ENCODE results near the gene PPP3CA.
A peak's percentile ranks its signal among the peaks of the same experiment; 100 is the strongest.

PPP3CA gene

DNA sequence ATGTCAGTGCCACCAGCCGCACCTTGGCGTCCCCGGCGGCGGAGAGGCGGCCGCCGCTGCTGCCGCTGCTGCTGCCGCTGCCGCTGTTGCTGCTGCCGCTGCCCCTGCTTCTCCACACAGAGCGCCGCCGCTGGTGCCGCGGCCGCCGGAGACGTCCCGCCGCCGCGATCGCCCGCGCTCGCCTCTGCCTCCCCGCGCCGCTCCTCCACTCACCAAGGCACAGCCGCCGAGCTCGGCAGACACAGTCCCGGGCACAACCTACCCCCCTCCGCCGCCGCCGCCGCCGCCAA lies at the start of gene PPP3CA:
Gene PPP3CA, minus strand, starts transcription at position 260 of the 290 bp plus-strand sequence.
- DNase-seq, result no peak

DNA sequence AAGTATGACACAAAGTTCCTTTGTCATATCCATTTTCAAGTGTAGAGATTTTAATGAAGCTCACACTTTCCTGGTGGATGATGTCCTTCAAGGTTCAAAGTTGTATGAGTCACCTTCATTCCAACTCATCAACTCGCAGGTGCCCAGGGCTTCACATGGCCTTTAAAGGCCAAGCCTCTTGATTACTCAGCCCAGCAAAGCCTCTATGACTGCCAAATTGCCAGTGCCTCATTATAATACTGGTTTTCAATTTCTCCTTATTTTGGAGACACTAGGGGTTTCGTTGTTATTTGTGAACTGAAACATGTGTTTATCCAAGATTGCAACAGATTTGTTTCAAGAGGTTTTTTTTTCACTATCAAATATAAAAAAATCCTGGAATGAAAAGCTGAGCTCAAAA lies 45.9 kb upstream of the PPP3CA start:
- DNase-seq, result no peak

DNA sequence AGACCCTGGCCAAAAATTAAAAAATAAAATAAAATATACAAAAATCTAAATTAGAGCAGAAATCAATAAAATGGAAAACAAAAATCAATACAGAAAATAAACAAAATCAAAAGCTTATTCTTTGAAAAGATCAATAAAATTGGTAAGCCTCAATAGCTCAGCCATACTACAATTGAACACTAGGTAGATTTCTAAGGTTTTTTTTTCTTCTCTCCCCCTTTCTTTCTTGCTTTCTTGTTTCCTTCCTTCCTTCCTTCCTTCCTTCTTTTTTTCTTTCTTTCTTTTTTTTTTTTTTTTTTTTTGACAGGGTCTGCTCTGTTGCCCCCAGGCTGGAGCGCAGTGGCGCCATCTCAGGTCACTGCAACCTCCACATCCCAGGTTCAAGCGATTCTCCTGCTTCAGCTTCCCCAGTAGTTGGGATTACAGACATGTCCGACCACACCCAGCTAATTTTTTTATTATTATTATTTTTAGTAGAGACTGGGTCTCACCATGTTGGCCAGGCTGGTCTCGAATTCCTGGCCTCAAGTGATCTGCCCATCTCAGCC lies 23.4 kb upstream of the PPP3CA start:
- no peak for DNase-seq

DNA sequence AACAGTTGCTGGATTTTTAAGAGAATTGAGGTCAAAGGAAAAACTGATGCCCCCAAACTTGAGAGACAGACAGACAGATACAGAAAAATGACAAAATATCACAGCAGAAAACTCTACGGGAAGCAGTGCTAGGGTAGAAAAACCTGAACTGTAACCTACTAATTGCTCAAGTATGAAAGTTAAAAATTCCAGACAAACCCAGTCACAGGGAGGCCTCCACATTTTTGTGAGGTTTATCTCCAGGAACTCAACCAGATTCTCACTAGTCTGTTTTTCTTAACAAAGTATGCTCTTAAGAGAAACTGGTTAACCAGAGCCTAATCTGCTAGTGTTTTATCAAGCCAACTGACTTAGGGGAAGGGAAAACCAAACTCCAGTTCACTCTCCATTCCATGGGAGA lies 19.9 kb upstream of the PPP3CA start:
- DNase-seq, result no peak

DNA sequence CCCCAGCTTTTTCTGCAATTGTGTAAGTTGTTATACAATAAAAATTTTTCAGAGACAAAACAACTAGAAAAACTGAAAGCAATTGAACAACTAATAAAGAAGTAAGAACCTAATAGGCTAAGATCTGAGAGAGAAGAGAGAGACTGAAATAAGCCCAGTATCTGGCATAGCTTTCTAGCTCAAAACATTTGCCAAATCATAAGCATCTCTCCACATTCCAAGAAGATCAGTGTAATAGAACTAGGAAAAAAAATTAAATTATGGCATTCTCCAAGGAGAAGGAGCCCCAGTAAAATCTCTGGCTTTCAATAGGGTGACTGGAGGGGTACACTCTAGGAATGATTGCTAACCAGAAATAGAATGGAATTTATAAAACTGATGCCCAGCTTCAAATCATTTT lies 19.0 kb upstream of the PPP3CA start:
- DNase-seq, result no peak

DNA sequence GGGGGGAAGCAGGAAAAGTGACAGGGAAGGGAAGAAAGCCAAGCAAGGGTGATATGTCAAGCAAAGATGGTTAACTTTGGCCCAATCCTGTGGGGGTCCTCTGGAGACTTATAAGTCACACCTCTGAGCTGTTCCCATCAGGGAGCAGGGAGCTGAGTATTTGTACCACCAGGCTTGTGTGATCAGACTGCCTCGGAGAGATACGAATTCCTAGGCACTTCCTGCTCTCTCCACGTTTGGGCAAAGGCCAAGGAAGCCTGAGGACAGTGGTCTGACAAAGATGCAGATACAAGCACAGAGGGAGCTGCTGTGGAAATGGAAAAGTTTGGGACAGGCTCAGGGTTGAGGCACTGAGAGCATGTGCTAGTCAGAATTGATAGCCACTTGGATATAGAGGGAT lies 10.4 kb upstream of the PPP3CA start:
- no peak for DNase-seq

DNA sequence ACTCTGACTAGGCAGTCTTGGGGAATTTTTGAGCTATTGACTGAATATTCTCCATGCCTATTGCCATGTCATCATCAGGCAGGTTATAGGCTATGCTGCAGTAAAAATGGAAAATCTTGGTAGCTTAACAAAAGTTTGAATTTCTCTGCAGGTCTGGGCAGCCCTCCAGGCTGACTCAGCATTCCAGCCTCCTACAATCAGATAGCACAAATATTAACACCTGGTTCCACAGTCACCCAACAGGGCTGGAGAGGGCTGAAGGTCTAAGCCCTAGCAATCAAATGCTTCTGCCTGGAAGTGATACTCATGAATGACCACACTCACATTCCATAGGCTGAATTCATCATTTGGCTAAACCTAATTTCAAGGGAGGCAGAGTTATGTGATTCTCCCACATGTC lies 9.6 kb upstream of the PPP3CA start:
- DNase-seq, result no peak

DNA sequence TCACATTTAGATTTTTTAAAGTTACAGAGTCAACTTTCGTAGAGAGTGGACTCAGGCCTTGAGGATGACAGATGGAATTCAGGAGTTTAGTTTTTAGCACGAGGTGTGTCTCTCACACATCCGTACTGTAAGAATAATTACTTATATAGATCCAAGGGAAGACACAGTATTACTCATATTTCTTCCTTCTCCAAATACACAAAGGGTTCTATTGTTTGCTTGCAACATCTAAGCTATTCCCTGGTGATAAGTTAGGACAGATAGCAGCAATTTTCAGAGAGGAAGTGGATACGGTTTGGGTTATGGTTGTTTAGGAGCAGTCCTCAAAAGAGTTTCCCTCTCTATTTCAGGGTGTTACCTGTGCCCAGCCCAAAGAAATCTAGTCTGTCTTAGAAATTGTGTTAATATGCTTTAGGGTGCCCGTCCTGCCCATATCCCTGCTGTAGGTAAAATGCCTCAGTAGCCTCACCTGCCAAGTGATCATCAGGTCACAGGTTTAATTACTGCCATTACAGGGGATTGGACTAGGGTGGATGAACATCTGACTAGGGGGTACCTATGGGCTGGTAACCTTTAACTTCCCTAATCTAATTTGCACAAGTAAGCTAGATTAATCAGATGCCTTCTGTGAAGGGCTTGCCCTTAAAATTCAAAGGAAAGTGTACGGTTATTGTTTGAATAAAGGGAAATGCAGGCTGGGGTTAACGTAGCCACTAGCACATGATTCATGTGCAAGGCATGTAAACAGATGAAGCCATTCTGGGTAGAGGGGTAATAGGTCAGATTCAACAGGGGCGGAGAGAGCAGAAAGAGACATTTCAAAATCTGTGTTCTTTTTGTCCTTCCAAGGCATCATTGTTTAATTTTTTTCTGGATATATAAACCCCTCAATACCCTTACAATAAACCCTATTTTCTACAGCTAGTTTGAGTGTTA lies 8.7 kb upstream of the PPP3CA start:
- no peak for DNase-seq

DNA sequence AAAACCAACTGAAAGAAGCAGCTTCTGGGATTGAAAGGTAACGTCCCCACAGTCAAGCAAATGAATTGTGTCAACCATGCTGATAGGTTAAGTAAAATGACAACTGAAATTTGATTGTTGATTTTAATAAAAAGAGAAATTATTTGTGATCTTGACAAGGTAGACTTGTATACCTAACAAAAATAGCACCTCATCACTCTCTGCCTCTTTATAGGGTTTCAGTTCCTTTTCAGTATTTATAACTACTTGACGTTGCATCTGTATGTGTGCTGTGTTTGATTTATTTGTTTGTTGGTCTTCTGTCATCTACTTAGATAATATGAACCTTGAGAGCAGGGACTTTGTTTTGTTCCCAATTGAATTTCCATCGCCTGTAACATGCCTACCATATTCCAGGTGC lies 7.9 kb upstream of the PPP3CA start:
- no peak for DNase-seq

DNA sequence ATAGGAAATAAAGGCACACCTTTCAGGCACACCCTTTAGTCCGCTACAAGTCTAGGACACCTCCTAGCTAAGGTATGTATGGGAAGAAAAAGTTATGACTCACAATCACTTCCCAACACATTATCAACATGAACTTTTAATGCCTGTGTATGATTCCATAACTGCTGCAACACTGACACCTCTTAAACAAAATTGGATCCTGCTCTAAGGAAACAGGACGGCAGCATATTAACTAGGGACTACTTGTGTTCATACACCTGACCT lies 2.4 kb upstream of the PPP3CA start:
- DNase-seq, result no peak

DNA sequence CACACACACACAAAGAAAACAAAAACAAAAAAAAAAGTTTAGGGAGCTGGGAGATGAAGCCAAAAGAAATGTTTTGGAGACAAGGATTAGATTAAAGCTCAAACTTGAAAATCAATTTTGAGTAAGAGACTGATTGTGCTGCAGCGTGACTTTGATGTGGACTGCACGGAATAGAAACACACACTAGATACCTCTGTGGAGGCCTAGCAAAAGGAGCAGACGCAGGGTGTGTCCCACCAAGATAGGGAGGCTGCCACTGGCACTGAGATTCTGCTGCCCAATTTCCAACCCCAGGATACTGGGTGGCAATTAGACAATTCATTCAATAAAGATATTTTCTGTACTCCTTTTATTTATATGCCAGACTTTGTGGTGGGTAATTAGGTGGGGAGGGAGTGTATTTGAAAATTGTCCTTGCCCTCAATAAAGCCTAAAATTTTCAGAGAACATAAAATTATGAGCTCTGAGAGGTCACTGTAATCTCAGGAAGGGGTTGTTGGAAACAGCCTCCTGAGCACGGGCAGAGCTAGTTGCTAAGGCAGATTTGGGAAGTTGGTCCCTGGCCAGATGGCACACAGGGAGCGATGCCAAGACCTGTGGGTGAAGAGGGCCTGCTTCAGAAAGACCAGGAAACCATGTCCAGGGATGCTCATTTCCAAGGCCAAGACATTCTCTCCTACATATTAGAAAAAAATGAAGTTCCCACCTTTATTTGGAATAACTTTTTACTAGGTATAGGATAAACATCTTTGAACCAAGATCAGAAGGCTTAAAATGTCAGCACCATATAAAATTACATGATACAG lies 1.9 kb upstream of the PPP3CA start:
- peak; percentile 8 for DNase-seq

DNA sequence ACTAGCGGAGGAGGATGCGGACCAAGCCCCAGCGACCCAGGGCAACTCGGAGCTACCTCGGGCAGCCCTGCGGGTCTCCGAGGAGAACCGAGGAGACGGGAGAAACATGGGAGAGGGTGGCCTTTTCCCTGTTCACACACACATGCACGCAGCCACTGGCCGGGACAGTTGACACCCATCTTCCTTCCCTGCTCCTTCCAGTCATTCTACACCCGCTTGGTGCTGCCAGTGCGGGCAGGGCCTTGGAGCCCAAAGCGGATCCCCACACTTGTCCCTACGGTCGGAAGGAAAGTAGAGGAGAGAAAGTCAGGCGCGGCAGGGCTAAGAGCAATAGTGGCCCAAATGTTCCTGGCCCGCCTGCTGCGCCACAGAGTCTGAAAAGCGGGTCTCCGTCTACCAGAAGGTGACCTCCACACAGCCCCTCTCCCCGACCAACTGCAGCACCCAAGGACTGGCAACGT lies 1.1 kb upstream of the PPP3CA start:
- no peak for DNase-seq

DNA sequence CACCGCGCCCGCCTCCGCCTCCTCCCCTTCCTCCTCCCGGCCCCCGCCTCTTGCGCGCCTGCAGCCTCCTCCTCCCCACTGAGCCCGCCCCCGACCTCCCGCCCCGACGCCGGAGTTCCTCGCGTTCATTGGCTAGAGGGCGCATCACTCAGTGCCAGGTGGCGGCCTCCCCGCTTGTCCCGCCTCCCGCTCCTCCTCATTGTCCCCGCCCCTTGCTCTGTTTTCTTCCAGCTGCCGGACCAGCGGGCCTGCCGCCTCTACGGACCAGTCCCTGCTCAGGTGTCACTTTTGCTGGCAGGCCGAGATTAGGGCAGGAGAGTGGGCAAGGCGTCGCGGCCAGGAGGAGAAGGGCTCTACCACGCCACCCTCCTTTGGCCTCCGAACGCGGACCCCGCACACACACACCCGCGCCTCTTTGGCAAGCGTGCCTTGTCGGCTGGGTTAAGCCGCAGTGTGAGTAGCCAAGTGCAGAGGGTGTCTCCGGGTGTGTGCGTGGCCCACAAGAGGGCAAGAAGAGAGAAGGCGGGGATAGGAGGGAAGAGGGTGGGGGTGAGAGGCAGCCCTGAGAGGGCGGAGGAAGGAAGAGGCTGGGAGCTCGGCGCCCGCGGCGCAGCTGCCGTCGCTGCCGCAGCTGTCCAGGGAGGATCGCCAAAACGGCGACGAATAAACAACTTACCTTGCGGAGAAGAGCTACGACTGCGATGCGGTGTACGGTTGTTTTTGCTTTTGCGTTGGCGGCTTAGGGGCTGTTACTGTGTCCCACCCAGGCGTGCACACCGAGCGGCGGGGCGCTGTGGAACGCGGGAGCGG lies 436 bp upstream of the PPP3CA start:
- peak; percentile 83 for DNase-seq

DNA sequence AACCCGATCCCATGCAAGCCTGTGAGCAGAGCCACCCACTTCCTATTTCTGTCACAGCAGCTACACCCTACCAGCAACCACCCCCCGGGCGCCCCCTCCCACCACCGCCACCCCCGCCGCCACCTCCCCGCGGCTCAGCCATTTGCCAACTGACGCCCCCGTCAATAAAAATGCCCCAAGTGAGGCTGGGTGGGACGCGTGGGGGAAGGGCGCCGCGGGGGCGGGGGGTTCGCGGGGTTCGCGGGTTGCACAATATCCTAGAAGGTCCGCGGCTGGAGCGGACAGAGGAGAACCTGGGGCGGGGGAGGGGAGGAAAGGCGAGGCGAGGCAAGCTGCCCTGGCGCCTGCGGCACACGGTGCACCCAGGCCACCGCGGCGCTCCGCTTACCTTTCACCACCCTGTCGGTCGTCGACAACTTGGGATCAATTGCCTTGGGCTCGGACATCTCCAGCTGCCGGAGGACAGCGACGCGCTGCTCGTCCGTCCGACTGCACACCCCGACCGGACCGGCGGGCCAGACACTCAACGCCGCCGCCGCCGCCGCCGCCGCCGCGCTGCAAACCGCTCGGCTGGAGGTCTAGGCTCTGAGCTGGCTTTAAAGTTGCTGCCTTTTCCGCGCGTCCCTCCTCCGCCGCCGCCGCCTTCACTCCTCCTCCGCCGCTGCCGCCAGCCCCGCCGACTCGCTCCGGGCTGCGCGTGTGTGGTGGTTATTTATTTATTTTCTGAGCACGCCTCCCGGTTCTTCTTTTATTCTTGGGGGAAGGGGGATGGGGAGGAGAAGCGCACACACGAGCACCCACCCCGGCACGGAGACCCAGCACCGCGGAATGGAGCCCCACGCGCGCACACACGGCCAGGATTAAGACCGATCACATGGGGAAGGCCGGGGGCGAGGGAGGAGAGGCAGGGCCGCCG lies 717 bp downstream of the PPP3CA start:
- peak; percentile 31 for DNase-seq

DNA sequence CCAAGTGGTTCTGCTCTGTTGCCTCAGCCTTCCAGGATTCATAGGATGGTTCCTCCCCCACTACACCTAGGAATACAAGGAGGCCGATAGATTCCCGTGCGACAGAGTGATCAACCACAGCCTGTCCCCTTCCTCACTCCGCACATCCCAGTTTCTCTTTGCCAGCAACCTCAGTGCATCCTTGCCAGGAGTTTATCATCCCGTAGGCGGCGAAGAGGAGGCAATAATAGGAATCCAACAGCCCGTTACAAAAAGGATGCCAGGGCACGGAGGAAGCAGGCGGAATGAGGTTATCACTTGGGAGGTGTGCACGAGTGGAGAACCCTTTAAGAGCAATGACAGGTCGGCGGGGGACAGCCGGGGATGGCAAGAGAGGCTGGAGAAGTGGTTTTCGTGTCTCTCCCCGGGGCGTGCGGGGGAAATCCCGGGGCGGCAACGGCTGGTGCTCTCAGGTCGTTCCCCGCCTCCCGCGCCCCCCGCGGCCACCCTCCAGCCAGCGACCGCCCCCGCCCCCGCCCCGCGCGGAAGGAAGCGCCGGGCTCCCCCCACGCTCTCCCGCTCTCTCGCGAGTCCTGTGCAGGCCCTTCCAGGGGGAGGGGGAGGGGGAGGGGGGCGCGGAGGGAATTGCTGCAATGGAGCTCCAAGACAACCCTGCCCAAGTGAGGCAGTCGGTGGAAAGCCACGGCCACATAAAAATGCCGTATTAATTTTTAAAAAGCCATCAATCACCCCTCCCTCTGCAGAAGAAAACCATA lies 1.6 kb downstream of the PPP3CA start:
- peak; percentile 8 for DNase-seq

DNA sequence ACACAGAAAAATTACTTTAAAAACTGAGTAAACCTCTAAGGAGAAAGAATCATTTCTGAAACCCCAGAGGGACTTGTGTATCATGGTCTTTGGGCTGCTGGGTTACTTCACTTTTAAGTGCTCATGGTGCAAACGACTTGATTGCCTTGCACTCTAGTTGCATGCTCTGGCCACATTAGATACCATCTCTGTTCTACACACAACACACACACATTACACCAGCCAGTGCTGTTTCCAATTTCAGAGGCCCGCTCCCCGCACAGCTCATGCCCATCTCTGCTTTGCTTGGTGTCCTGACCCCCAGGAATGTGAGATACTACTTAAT lies 2.1 kb downstream of the PPP3CA start:
- DNase-seq, result no peak

DNA sequence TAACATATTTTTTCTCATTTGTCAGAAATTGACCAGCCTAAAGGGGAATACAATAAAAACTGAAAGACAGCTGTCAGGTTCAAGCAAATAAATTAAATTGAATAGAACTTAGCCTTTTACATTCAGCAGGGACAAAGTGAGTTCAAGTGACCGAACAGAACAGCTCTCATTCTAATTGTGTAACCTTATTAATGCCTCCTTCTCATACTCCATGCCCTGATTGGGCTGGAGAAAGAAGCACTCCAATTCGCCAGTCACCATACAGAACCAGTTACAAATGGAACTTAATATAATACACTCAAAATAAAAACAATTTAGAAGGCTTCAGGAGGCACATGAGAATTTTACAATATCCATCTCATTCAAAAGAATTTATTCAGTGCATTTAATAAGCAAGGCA lies 8.0 kb downstream of the PPP3CA start:
- DNase-seq, result no peak

DNA sequence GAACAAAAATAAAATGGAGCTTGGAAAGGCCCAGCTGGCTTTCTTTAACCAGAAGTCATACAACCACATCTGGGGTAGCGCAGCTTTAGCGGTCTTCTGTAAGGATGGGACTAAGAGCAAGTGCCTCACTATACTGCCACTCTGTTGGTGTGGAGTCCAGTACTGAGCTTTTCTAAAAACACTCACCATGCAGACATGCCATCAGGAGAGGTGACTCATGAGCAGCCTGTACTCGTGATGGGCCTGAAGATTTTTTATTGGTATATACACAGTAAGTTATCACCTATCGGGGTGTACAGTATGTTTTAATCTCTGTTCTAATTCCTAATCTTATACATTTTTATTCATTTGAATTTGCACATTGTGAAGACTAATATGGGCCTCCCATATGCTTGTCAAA lies 9.6 kb downstream of the PPP3CA start:
- no peak for DNase-seq

DNA sequence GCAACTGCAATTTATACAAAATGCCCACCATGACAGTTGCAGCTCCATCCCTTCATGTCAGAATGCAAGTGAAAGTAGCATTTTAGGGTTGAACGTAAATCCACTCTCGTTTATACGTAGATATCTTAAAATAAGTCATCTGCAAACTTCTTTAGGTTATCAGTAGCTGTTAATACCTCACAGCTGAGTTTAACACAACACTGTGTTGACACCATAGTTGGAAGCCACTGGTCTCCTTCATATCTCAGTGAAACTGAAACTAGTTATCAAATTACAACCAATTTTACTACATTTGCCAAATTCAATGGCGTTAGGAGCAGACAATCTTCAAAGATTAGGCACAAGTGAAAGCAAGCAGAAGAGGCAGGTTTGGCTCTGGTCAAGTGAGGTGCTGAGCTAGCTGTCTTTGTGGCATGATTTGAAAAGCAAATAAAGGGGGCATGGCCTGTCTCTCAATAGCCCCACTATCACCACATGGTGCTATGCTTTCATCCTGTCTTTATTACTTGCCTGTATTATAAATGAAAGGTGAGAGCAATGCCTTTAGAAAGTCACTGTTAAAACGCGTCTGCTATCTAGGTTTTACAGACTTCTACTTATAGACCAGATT lies 12.3 kb downstream of the PPP3CA start:
- no peak for DNase-seq

DNA sequence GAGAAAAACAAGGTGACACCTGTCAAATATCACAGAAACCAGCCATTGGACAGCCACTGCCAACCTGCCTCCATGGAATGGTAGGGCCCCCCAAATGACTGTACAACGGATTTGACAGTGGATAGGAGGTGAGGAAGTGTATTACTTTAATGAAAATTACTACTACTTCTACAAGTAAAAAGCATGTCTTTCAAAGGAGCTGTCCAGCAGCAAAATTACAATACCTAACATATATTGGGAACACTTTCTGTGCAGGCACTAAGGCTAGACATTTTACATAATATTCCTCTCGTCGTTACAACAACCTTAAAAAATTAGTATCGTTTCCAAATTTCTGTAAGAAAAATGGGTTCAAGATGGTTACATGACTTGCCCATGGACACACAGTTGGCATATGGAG lies 14.9 kb downstream of the PPP3CA start:
- DNase-seq, result no peak

DNA sequence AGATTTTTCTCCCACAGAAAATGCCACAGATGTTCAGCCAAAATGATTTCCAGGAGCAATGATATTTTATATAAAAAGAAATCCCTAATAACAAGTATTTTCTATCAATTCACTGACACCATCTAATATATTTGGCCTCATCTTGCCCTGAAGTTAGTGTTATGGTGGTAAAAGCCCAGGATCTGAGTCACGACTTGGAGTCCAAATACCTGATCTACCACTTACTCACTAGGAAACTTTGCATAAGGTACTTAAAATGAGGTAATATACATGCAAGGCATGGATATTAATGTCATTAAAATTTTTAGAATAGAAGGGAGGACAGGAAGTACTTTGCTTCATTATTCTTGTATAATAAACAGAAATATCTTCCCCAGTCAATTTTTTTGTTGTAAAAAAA lies 16.3 kb downstream of the PPP3CA start:
- no peak for DNase-seq

All from NCI-H2171 (cell line).